Retinal pigment epithelial cell (primary cell): ENCODE measurements around the gene NKX1-2.

Experiments used
- DNase-seq: peaks from one replicate; pipeline ENCODE4 v3.0.0-alpha.2; 2010; ENCODE audit warnings: low read depth
- H3K4me3 ChIP-seq: 2 replicates; pipeline ENCODE4 v1.5.1; 2011; ENCODE audit warnings: mild to moderate bottlenecking, low read length, control low read depth, moderate library complexity
- CTCF ChIP-seq: conservative IDR thresholded peaks from 2 replicates; pipeline ENCODE4 v1.5.1; 2011; ENCODE audit warnings: low read depth, low read length, control low read depth, inconsistent platforms

The NKX1-2 gene

GRCh38 chr10:124423813-124424212 is 26.0 kb downstream of the NKX1-2 start:
- DNase-seq: no peak
- H3K4me3 ChIP-seq: no peak overlapping the region
- TF ChIP-seq CTCF: no peak

DNA sequence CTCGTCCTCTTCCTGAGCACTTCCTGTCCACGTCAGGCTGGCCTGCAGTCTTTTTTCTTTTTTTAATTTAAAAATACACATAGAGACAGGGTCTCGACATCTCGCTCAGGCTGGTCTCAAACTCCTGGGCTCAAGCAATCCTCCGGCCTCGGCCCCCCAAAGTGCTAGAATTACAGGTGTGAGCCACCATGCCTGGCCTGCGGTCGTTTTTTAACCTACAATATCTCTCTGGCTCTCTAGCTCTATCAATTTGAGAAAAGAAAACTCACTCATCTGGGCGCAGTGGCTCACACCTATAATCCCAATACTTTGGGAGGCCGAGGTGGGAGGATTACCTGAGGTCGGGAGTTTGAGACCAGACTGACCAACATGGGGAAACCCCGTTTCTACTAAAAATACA is 27.1 kb downstream of the NKX1-2 start:
- no peak overlapping the region for H3K4me3 ChIP-seq
- TF ChIP-seq CTCF: no peak
- DNase-seq: no peak

GRCh38 chr10:124420254-124420653 is 29.6 kb downstream of the NKX1-2 start:
- no peak overlapping the region for H3K4me3 ChIP-seq
- DNase-seq: no peak
- no peak for TF ChIP-seq CTCF

- H3K4me3 ChIP-seq: no peak overlapping the region
These were observed 30.2 kb downstream of the NKX1-2 start for GRCh38 chr10:124419635-124420034.

GRCh38 chr10:124418726-124419501 is 30.9 kb downstream of the NKX1-2 start, which contains the start of gene OAT:
Gene OAT (minus strand): TSS chr10:124418923. CDS start chr10:124412171, 6,752 bp downstream.
- H3K4me3 ChIP-seq: peak within 1 kb of the TSS; percentile 61
- TF ChIP-seq CTCF: no peak
- peak; percentile 72 for DNase-seq

More at GRCh38 chr10:124419635-124420034, 30.2 kb downstream of the NKX1-2 start:
- no peak for DNase-seq
- no peak for TF ChIP-seq CTCF

GRCh38 chr10:124417895-124418725 is 31.7 kb downstream of the NKX1-2 start:
- TF ChIP-seq CTCF: no peak
- peak overlapping the region; percentile 61 for H3K4me3 ChIP-seq
- DNase-seq: peak; percentile 14

GRCh38 chr10:124416733-124417132 is 33.1 kb downstream of the NKX1-2 start:
- no peak overlapping the region for H3K4me3 ChIP-seq
- no peak for TF ChIP-seq CTCF
- no peak for DNase-seq
